ENCODE results near the gene CLCN5. TPM values are rescaled to one million over a fixed set of nuclear protein-coding genes. Genes with fewer than 3 reads are reported as not detected.

The CLCN5 gene
- total and polyA plus RNA-seq, 2 of the 13 experiments (the other 11 are each of a cell fraction or from before 2014, with no cell fraction given): 7.8 to 27.3 TPM

GRCh38 chrX:49877397-49878101 lies 44.8 kb upstream of the CLCN5 start (continued):
- TF ChIP-seq ZNF256 (CRISPR knock-in tag; conservative IDR thresholded peaks at IDR 0.05): no peak
- TF ChIP-seq ZNF605 (CRISPR knock-in tag; IDR thresholded peaks at IDR 0.05): peak; percentile 64
- TF ChIP-seq ZNF839 (CRISPR knock-in tag; IDR thresholded peaks at IDR 0.05; ENCODE audit: borderline replicate concordance): no peak
- TF ChIP-seq ZNF7 (CRISPR knock-in tag; IDR thresholded peaks at IDR 0.05): no peak
- peak; percentile 76; the same call in 1 of the 2 replicates for TF ChIP-seq RXRB (CRISPR knock-in tag; IDR thresholded peaks at IDR 0.05; ENCODE audit: borderline replicate concordance)
- no peak for TF ChIP-seq ZNF720 (CRISPR knock-in tag; IDR thresholded peaks at IDR 0.05)
- TF ChIP-seq, protein P1, sequence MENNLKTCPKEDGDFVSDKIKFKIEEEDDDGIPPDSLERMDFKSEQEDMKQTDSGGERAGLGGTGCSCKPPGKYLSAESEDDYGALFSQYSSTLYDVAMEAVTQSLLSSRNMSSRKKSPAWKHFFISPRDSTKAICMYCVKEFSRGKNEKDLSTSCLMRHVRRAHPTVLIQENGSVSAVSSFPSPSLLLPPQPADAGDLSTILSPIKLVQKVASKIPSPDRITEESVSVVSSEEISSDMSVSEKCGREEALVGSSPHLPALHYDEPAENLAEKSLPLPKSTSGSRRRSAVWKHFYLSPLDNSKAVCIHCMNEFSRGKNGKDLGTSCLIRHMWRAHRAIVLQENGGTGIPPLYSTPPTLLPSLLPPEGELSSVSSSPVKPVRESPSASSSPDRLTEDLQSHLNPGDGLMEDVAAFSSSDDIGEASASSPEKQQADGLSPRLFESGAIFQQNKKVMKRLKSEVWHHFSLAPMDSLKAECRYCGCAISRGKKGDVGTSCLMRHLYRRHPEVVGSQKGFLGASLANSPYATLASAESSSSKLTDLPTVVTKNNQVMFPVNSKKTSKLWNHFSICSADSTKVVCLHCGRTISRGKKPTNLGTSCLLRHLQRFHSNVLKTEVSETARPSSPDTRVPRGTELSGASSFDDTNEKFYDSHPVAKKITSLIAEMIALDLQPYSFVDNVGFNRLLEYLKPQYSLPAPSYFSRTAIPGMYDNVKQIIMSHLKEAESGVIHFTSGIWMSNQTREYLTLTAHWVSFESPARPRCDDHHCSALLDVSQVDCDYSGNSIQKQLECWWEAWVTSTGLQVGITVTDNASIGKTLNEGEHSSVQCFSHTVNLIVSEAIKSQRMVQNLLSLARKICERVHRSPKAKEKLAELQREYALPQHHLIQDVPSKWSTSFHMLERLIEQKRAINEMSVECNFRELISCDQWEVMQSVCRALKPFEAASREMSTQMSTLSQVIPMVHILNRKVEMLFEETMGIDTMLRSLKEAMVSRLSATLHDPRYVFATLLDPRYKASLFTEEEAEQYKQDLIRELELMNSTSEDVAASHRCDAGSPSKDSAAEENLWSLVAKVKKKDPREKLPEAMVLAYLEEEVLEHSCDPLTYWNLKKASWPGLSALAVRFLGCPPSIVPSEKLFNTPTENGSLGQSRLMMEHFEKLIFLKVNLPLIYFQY (CRISPR knock-in tag; IDR thresholded peaks at IDR 0.05; ENCODE audit: borderline replicate concordance): 0 out of 2 replicates have a peak, but pooled peaks have one; percentile 49
- no peak for TF ChIP-seq ZNF143 (CRISPR knock-in tag; IDR thresholded peaks at IDR 0.05)
- TF ChIP-seq AGO2 (optimal IDR thresholded peaks at IDR 0.05; ENCODE audit: low read depth, low read length): no peak
- TF ChIP-seq IRF2 (CRISPR knock-in tag; IDR thresholded peaks at IDR 0.05): no peak
- TF ChIP-seq, protein P2, sequence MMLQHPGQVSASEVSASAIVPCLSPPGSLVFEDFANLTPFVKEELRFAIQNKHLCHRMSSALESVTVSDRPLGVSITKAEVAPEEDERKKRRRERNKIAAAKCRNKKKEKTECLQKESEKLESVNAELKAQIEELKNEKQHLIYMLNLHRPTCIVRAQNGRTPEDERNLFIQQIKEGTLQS (CRISPR knock-in tag; IDR thresholded peaks at IDR 0.05): no peak
- TF ChIP-seq KDM1A (CRISPR knock-in tag; IDR thresholded peaks at IDR 0.05): no peak
- TF ChIP-seq ATF7-NPFF (CRISPR knock-in tag; IDR thresholded peaks at IDR 0.05; ENCODE audit: low read depth): no peak
- TF ChIP-seq TRIM24 (CRISPR knock-in tag; IDR thresholded peaks at IDR 0.05): no peak
- peak; percentile 95 for TF ChIP-seq PAXIP1 (CRISPR knock-in tag; conservative IDR thresholded peaks at IDR 0.05)
- TF ChIP-seq JUND (CRISPR knock-in tag; IDR thresholded peaks at IDR 0.05): peak; percentile 44; the same call in 1 of the 2 replicates
- no peak for TF ChIP-seq ZFP36L1 (CRISPR knock-in tag; IDR thresholded peaks at IDR 0.05)
- peak; percentile 79 for TF ChIP-seq FOXA1 (IDR thresholded peaks at IDR 0.05)
- TF ChIP-seq FOXA1 (CRISPR knock-in tag; IDR thresholded peaks at IDR 0.05): peak; percentile 96
- TF ChIP-seq BRF2 (CRISPR knock-in tag; IDR thresholded peaks at IDR 0.05): no peak
